Endothelial cell (in vitro differentiated cells): Measurements from ENCODE around the gene CD247. TPM values are rescaled to one million over a fixed set of nuclear protein-coding genes. Genes with fewer than 3 reads are reported as not detected.

ENCODE experiments used
- DNase-seq: peaks from one replicate; pipeline ENCODE4 v3.0.0; 2021; ENCODE audit warnings: low spot score
- H3K27ac Mint-ChIP-seq: one replicate; pipeline ENCODE4 v1.8.0; 2021; ENCODE audit warnings: mixed read lengths, inconsistent platforms; ENCODE audit not compliant: unreplicated experiment
- H3K27me3 Mint-ChIP-seq: one replicate; pipeline ENCODE4 v1.8.0; 2021; ENCODE audit warnings: mild to moderate bottlenecking, moderate library complexity, mixed read lengths, inconsistent platforms; ENCODE audit not compliant: unreplicated experiment
- H3K36me3 Mint-ChIP-seq: one replicate; pipeline ENCODE4 v1.8.0; 2021; ENCODE audit warnings: mild to moderate bottlenecking, low read depth, mixed read lengths, inconsistent platforms; ENCODE audit not compliant: unreplicated experiment
- H3K4me1 Mint-ChIP-seq: one replicate; pipeline ENCODE4 v1.8.0; 2021; ENCODE audit warnings: mild to moderate bottlenecking, mixed read lengths, inconsistent platforms; ENCODE audit not compliant: unreplicated experiment
- H3K4me3 Mint-ChIP-seq: one replicate; pipeline ENCODE4 v1.8.0; 2021; ENCODE audit warnings: mild to moderate bottlenecking, mixed read lengths, inconsistent platforms; ENCODE audit not compliant: unreplicated experiment
- H3K9me3 Mint-ChIP-seq: one replicate; pipeline ENCODE4 v1.8.0; 2021; ENCODE audit warnings: mixed read lengths, inconsistent platforms; ENCODE audit not compliant: unreplicated experiment
- CTCF ChIP-seq: fragments of 200-600 bp; sonication (generic); IDR thresholded peaks from one replicate; pipeline ENCODE4 v1.5.0; 2021; ENCODE audit warnings: antibody characterized with exemption; ENCODE audit not compliant: unreplicated experiment
- total RNA-seq: library from RNA; stranded (reverse); fragmentation: NEBNext Ultra II Directional; extraction: Animal tissue kit (Norgen Biotek cat#: 25700); gene quantifications from one replicate; pipeline ENCODE4 v1.2.1, GENCODE V29; 2021; ENCODE audit not compliant: unreplicated experiment

Gene CD247
- total RNA-seq, 1 donor from 2014 or later = not detected

GRCh38 chr1:167463875-167464575, 54.3 kb downstream of the CD247 start:
- H3K36me3 Mint-ChIP-seq = no peaks in the 10 kb centered on the region
- TF ChIP-seq CTCF = no peak
- H3K9me3 Mint-ChIP-seq = no peaks in the 10 kb centered on the region
- peaks cover 2% of the 10 kb centered on the region for H3K27me3 Mint-ChIP-seq
- no peak for DNase-seq
- no peak overlapping the region for H3K27ac Mint-ChIP-seq
- no peak overlapping the region for H3K4me3 Mint-ChIP-seq
- no peaks in the 10 kb centered on the region for H3K4me1 Mint-ChIP-seq

GRCh38 chr1:167463080-167463479, 55.2 kb downstream of the CD247 start:
- no peak for TF ChIP-seq CTCF
- Mint-ChIP-seq H3K9me3 (no peaks in the 10 kb centered on the region), H3K27ac (no peak overlapping the region), H3K4me1 (no peaks in the 10 kb centered on the region), H3K27me3 (peaks cover 2% of the 10 kb centered on the region), H3K36me3 (no peaks in the 10 kb centered on the region), H3K4me3 (no peak overlapping the region)
- DNase-seq = no peak

- H3K9me3 Mint-ChIP-seq = no peaks in the 10 kb centered on the region
- no peaks in the 10 kb centered on the region for H3K4me1 Mint-ChIP-seq
- DNase-seq = no peak
- no peak overlapping the region for H3K4me3 Mint-ChIP-seq
- H3K36me3 Mint-ChIP-seq = no peaks in the 10 kb centered on the region
- peaks cover 2% of the 10 kb centered on the region for H3K27me3 Mint-ChIP-seq
- TF ChIP-seq CTCF = no peak
- H3K27ac Mint-ChIP-seq = no peak overlapping the region
These were observed 56.0 kb downstream of the CD247 start for GRCh38 chr1:167462341-167462740.

- Mint-ChIP-seq H3K27me3 (peaks cover 2% of the 10 kb centered on the region), H3K4me1 (peaks cover 4% of the 10 kb centered on the region), H3K4me3 (no peak overlapping the region), H3K36me3 (no peaks in the 10 kb centered on the region), H3K27ac (no peak overlapping the region), H3K9me3 (no peaks in the 10 kb centered on the region)
- DNase-seq = no peak
- TF ChIP-seq CTCF = no peak
These were observed 57.5 kb downstream of the CD247 start for GRCh38 chr1:167460836-167461235.

- no peak for DNase-seq
- Mint-ChIP-seq H3K4me1 (peaks cover 4% of the 10 kb centered on the region), H3K4me3 (no peak overlapping the region), H3K9me3 (no peaks in the 10 kb centered on the region), H3K27ac (no peak overlapping the region), H3K36me3 (no peaks in the 10 kb centered on the region), H3K27me3 (no peaks in the 10 kb centered on the region)
- no peak for TF ChIP-seq CTCF
These were observed 60.3 kb downstream of the CD247 start for GRCh38 chr1:167457936-167458584.
